GM18861 (cell line): Measurements from ENCODE around the gene PPP5C.
"Not testable (repeated sequence)": the region's sequence is repeated elsewhere in the genome, so short reads cannot be mapped to it uniquely, and the experiment has no call there.

Experiments
- ATAC-seq: cut with Tn5 transposase; IDR thresholded peaks from one replicate; pipeline ENCODE4 v1.9.1; 2021; ENCODE audit not compliant: unreplicated experiment

PPP5C gene

DNA sequence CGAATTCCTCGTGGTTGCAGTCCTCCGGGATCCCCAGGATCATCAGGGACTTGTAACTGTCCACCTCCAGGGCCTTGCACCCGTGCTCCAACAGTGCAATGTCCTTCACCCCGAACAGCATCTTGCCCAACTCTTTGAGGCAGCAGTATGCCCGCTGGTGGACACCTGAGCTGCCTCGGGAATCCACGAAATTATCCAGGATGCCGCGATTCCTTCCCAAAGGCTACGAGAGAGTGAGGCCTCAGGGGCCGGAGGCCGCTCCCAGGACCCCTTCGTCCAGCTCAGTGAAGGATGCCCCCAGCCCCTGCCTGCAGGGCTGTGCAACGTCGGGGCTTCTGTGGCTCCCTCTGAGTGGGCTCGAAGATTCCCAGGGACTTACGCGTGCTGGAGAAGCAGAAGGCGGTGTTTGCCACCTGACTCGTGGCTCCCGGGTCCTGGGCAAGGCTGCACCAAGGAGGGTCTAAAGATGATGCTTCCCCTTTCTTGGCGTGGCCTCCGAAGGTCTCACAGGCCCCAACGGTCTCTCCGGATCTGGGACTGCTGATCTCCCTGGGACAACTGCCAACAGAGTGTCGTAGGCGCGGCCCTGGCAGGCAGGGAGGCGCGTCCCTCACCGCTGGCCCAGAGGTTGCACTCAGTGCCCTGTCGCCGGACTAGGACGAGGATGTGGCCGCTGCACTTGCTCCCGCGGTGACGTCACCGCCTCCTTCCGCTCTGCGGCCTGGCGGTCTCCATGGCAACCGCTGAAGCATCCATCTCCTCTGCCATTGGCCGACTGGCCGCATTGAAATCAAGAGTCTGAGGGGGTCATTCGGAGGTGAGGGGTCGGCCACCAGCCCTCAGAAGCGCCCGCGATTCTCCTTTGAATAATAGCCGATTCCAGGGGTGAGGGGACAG, 81.6 kb downstream of the PPP5C start, which contains the start of gene PNMA8C:
Gene PNMA8C (minus strand): TSS at position 698 of the 897 bp plus-strand sequence. CDS start 577 bp downstream, at position 121.
- ATAC-seq, result no peak

GRCh38 chr19:46429999-46430398, 83.1 kb downstream of the PPP5C start:
- ATAC-seq, result no peak

DNA sequence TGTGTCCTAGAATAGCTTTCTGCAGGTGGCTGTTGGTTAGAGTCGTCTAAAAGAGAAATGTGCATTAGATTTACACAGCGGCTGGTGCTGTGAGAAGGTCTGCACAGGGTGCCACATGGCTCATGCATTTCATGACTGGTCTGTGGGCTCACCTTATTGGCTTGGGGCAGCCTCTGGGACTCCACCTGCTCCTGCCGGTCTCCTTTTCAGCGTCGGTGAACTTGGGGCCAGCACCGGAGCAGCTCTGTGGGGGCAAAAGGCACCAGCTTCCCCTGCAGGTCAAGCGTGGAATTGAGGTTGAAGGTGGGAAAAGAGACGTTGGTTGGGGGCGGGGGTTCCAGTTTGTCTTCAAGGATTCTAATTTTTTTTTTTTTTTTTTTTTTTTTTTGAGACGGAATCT, 84.9 kb downstream of the PPP5C start:
- ATAC-seq, result no peak

- not testable (repeated sequence) for ATAC-seq
Measured at GRCh38 chr19:46433470-46433869, 86.6 kb downstream of the PPP5C start.

- ATAC-seq, result no peak
Measured at GRCh38 chr19:46435009-46435408, 88.1 kb downstream of the PPP5C start.

GRCh38 chr19:46435689-46436088, 88.8 kb downstream of the PPP5C start:
- not testable (repeated sequence) for ATAC-seq
